ENCODE measurements around the gene MRPL1.

- TF ChIP-seq, protein P1, sequence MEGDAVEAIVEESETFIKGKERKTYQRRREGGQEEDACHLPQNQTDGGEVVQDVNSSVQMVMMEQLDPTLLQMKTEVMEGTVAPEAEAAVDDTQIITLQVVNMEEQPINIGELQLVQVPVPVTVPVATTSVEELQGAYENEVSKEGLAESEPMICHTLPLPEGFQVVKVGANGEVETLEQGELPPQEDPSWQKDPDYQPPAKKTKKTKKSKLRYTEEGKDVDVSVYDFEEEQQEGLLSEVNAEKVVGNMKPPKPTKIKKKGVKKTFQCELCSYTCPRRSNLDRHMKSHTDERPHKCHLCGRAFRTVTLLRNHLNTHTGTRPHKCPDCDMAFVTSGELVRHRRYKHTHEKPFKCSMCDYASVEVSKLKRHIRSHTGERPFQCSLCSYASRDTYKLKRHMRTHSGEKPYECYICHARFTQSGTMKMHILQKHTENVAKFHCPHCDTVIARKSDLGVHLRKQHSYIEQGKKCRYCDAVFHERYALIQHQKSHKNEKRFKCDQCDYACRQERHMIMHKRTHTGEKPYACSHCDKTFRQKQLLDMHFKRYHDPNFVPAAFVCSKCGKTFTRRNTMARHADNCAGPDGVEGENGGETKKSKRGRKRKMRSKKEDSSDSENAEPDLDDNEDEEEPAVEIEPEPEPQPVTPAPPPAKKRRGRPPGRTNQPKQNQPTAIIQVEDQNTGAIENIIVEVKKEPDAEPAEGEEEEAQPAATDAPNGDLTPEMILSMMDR (IDR thresholded peaks at IDR 0.05 in 8 of 11, conservative IDR thresholded peaks at IDR 0.05 in 3 of 11) = no peak
- no peak for TF ChIP-seq POLR2A (IDR thresholded peaks at IDR 0.05)
Observed at GRCh38 chr4:77911091-77911490, 48.5 kb downstream of the MRPL1 start.
